HEK293 (cell line): ENCODE measurements around the gene DUOX1.

Experiments
- CTCF ChIP-seq: fragments of 450-650 bp; formaldehyde crosslinking; IDR thresholded peaks from 2 replicates; pipeline ENCODE4 v1.5.1; 2016; ENCODE audit warnings: missing biosample characterization, missing genetic modification characterization
- KLF16 ChIP-seq: fragments of 450-650 bp; formaldehyde crosslinking; IDR thresholded peaks from 2 replicates; pipeline ENCODE4 v1.5.1; 2017; ENCODE audit warnings: missing biosample characterization, missing genetic modification characterization
- ZBTB11 ChIP-seq: fragments of 450-650 bp; formaldehyde crosslinking; conservative IDR thresholded peaks from 2 replicates; pipeline ENCODE4 v1.5.1; 2016; ENCODE audit warnings: low read depth, missing biosample characterization, missing genetic modification characterization
- ZFP41 ChIP-seq: fragments of 450-650 bp; formaldehyde crosslinking; IDR thresholded peaks from 2 replicates; pipeline ENCODE4 v1.5.1; 2016; ENCODE audit warnings: missing biosample characterization, missing genetic modification characterization, borderline replicate concordance
- ZNF426 ChIP-seq: fragments of 450-650 bp; formaldehyde crosslinking; IDR thresholded peaks from 2 replicates; pipeline ENCODE4 v1.5.1; 2017; ENCODE audit warnings: missing biosample characterization, missing genetic modification characterization, mild to moderate bottlenecking, inconsistent platforms, moderate library complexity
- ZNF513 ChIP-seq: fragments of 450-650 bp; IDR thresholded peaks from 2 replicates; pipeline ENCODE4 v1.5.1; 2018; ENCODE audit warnings: missing biosample characterization, missing genetic modification characterization
- ZNF639 ChIP-seq: fragments of 450-650 bp; formaldehyde crosslinking; IDR thresholded peaks from 2 replicates; pipeline ENCODE4 v1.5.1; 2016; ENCODE audit warnings: missing biosample characterization, missing genetic modification characterization
- ZNF670 ChIP-seq: fragments of 450-650 bp; formaldehyde crosslinking; IDR thresholded peaks from 2 replicates; pipeline ENCODE4 v1.5.1; 2016; ENCODE audit warnings: missing biosample characterization, missing genetic modification characterization, low read depth
- TF ChIP-seq, protein P1 (sequence below): fragments of 450-650 bp; formaldehyde crosslinking; IDR thresholded peaks from 2 replicates; pipeline ENCODE4 v1.5.1; 2016; ENCODE audit warnings: missing biosample characterization, missing genetic modification characterization, borderline replicate concordance
- TF ChIP-seq, protein P2 (sequence below): fragments of 450-650 bp; formaldehyde crosslinking; IDR thresholded peaks from 2 replicates; pipeline ENCODE4 v1.5.1; 2016; ENCODE audit warnings: missing biosample characterization, missing genetic modification characterization
- TF ChIP-seq, protein P3 (sequence below): fragments of 450-650 bp; formaldehyde crosslinking; IDR thresholded peaks from 2 replicates; pipeline ENCODE4 v1.5.1; 2016; ENCODE audit warnings: missing biosample characterization, missing genetic modification characterization
- TF ChIP-seq, protein P4 (sequence below): fragments of 450-650 bp; formaldehyde crosslinking; IDR thresholded peaks from 2 replicates; pipeline ENCODE4 v1.5.1; 2016; ENCODE audit warnings: missing biosample characterization, missing genetic modification characterization

DNA sequence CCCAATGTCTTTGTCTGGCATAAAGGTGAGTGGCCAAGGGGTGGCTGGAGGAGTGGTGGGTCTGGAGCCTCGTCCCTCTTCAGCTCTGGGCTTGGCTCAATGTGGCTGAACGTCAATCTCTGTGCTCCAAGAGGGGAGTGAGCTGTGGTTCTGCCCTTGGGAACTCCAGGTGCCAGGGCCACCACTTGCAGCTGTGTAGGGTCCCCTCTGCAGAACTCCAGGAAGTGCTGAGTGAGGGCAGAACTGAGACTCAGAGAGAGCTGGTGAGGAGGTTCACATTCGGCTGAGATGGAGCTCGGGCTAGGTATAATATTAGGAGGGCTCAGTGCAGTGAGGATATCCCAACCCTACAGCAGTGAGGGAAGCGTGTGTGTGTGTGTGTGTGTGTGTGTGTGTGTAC lies 11.6 kb downstream of the DUOX1 start:
- no peak for TF ChIP-seq ZFP41 (tag by site-specific recombination)
- no peak for TF ChIP-seq CTCF (tag by site-specific recombination)
- TF ChIP-seq ZNF670 (tag by site-specific recombination), result no peak
- TF ChIP-seq, protein P1, sequence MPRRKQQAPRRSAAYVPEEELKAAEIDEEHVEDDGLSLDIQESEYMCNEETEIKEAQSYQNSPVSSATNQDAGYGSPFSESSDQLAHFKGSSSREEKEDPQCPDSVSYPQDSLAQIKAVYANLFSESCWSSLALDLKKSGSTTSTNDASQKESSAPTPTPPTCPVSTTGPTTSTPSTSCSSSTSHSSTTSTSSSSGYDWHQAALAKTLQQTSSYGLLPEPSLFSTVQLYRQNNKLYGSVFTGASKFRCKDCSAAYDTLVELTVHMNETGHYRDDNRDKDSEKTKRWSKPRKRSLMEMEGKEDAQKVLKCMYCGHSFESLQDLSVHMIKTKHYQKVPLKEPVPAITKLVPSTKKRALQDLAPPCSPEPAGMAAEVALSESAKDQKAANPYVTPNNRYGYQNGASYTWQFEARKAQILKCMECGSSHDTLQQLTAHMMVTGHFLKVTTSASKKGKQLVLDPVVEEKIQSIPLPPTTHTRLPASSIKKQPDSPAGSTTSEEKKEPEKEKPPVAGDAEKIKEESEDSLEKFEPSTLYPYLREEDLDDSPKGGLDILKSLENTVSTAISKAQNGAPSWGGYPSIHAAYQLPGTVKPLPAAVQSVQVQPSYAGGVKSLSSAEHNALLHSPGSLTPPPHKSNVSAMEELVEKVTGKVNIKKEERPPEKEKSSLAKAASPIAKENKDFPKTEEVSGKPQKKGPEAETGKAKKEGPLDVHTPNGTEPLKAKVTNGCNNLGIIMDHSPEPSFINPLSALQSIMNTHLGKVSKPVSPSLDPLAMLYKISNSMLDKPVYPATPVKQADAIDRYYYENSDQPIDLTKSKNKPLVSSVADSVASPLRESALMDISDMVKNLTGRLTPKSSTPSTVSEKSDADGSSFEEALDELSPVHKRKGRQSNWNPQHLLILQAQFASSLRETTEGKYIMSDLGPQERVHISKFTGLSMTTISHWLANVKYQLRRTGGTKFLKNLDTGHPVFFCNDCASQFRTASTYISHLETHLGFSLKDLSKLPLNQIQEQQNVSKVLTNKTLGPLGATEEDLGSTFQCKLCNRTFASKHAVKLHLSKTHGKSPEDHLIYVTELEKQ (tag by site-specific recombination), result no peak
- no peak for TF ChIP-seq ZBTB11 (tag by site-specific recombination)
- TF ChIP-seq, protein P2, sequence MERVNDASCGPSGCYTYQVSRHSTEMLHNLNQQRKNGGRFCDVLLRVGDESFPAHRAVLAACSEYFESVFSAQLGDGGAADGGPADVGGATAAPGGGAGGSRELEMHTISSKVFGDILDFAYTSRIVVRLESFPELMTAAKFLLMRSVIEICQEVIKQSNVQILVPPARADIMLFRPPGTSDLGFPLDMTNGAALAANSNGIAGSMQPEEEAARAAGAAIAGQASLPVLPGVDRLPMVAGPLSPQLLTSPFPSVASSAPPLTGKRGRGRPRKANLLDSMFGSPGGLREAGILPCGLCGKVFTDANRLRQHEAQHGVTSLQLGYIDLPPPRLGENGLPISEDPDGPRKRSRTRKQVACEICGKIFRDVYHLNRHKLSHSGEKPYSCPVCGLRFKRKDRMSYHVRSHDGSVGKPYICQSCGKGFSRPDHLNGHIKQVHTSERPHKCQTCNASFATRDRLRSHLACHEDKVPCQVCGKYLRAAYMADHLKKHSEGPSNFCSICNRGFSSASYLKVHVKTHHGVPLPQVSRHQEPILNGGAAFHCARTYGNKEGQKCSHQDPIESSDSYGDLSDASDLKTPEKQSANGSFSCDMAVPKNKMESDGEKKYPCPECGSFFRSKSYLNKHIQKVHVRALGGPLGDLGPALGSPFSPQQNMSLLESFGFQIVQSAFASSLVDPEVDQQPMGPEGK (tag by site-specific recombination), result no peak
- TF ChIP-seq, protein P3, sequence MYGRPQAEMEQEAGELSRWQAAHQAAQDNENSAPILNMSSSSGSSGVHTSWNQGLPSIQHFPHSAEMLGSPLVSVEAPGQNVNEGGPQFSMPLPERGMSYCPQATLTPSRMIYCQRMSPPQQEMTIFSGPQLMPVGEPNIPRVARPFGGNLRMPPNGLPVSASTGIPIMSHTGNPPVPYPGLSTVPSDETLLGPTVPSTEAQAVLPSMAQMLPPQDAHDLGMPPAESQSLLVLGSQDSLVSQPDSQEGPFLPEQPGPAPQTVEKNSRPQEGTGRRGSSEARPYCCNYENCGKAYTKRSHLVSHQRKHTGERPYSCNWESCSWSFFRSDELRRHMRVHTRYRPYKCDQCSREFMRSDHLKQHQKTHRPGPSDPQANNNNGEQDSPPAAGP, result no peak
- no peak for TF ChIP-seq KLF16
- TF ChIP-seq, protein P4, sequence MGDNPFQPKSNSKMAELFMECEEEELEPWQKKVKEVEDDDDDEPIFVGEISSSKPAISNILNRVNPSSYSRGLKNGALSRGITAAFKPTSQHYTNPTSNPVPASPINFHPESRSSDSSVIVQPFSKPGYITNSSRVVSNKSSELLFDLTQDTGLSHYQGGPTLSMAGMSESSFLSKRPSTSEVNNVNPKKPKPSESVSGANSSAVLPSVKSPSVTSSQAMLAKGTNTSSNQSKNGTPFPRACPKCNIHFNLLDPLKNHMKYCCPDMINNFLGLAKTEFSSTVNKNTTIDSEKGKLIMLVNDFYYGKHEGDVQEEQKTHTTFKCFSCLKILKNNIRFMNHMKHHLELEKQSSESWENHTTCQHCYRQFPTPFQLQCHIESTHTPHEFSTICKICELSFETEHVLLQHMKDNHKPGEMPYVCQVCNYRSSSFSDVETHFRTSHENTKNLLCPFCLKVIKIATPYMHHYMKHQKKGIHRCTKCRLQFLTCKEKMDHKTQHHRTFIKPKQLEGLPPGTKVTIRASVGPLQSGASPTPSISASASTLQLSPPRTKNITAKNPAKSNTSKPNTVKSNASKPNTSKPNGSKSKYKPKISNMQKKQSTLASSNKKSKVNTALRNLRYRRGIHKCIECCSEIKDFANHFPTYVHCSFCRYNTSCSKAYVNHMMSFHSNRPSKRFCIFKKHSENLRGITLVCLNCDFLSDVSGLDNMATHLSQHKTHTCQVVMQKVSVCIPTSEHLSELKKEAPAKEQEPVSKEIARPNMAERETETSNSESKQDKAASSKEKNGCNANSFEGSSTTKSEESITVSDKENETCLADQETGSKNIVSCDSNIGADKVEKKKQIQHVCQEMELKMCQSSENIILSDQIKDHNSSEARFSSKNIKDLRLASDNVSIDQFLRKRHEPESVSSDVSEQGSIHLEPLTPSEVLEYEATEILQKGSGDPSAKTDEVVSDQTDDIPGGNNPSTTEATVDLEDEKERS (tag by site-specific recombination), result no peak
- TF ChIP-seq ZNF639 (tag by site-specific recombination), result no peak
- no peak for TF ChIP-seq ZNF513 (tag by site-specific recombination)
- no peak for TF ChIP-seq ZNF426 (tag by site-specific recombination)
